Hematopoietic multipotent progenitor cell treated with erythropoietin and hydrocortisone succinate and interleukin-3 and kit ligand, for 15 days (in vitro differentiated cells): ENCODE results near the gene INSIG1.
A peak's percentile ranks its signal among the peaks of the same experiment; 100 is the strongest.

Experiments
- DNase-seq: peaks from one replicate; pipeline ENCODE4 v3.0.0-alpha.2; 2015; ENCODE audit warnings: low spot score

INSIG1 gene

DNA sequence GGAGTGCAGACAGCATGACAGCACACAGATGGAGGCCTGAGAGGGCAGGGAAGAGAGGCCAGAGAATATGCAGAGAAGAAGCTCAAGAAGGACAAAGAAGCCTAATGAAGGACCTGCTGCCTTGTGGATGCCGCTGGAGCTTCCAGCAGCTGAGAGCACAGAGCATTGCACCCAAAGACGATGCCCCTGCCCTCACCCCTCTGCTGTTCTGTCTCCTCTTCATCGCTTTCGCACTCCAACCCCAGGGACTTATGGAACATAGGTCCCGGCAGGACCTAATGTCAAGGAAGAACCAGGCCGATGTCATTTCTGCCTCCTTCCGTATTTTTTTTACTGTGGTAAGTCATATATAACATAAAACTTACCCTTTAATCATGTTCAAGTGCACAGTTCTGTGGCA lies 12.3 kb upstream of the INSIG1 start:
- DNase-seq, result no peak

DNA sequence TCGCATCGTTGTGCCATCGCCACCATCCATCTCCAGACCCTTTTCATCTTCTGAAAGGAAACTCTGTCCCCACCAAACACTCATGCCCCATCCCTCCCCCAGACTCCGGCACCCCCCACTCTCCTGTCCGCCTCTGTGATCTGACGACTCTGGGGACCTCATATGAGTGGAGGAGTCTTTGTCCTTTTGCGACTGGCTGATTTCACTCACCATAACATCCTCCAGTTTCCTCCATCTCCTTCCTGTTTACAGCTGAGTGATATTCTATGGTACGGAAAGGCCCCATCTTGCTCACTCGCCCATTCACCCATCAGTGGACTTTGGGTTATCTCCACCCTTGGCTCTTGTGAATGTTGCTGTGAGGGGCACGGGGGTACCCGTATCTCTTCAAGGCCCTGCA lies 11.8 kb upstream of the INSIG1 start:
- DNase-seq, result no peak

DNA sequence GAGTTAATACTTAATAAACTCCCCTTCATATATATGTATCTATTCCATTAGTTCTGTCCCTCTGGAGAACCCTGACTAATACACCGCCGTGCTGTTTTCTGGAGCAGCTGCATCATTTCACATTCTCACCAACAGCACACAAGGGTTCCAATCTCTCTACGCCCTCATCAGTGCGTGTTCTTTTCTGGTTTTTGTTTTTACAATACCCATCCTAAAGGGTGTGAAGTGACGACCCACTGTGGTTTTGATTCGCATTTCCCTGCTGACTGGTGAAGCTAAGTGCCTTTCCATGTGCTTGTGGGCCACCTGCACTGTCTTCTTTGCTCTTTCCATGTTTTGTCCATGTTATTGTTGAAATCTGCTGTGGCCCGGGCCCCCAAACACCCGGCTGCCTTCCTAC lies 11.0 kb upstream of the INSIG1 start:
- no peak for DNase-seq

DNA sequence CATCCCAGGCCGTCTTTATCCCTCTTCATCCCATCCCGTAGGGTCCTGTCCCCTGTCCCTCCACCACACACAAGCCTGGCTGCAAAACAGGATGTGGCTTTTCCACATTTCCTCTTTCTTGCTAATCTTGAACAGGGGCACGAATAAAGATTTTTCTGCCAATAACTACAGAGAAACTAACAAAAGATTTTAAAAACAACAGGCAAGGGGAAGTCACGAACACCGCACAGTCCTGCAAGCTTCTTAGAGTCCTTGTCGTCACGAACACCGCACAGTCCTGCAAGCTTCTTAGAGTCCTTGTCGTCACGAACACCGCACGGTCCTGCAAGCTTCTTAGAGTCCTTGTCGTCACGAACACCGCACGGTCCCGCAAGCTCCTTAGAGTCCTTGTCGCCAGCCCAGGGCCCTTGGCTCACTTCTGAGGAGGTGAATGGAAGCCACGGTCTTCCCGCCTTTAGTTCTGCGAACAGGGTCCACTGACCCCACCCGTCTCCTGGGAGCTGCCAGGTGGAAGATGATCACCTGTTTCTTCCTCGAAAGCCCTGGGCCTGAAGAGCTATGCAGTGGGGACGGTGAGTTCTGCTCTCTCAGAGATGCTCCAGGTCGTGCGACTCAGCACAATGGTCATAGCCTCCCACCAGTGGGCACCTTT lies 10.3 kb upstream of the INSIG1 start:
- no peak for DNase-seq

DNA sequence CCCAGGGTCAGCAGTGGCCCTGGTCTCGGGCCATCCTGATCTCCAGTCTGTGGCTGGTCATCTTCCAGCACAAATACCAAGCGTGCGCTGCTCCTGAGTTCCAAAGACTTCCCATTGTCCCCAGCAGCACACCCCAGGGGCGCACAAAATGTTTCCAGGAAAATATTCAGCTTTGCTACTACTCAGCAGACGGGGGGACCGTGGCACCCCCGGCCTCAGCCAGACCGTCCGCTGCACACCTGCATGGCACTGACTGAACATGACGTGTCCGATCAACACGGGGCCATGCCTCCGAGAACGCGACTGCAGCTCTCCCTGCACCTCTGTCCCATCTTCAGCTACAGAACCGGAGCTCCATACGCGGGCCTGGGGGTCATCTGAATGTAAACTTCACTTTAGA lies 9.6 kb upstream of the INSIG1 start:
- no peak for DNase-seq

DNA sequence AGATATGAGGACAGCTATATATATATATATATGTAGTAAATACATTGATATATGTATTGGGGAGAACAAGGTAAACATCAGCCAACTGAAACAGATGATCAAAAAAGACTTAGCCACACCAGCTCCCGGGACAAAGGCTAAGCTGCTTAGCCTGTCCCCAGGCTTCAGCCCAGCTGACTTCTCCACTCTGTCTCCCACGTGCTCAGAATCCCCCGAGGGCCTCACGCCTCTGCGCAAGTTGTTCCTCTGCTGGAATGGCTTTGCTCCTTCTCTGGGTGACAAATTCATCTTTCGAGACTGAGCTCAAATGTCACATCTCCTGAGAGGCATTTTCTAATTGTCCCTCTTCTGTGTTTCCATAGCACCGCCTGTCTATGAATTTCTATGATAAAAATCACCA lies 8.6 kb upstream of the INSIG1 start:
- DNase-seq, result no peak

DNA sequence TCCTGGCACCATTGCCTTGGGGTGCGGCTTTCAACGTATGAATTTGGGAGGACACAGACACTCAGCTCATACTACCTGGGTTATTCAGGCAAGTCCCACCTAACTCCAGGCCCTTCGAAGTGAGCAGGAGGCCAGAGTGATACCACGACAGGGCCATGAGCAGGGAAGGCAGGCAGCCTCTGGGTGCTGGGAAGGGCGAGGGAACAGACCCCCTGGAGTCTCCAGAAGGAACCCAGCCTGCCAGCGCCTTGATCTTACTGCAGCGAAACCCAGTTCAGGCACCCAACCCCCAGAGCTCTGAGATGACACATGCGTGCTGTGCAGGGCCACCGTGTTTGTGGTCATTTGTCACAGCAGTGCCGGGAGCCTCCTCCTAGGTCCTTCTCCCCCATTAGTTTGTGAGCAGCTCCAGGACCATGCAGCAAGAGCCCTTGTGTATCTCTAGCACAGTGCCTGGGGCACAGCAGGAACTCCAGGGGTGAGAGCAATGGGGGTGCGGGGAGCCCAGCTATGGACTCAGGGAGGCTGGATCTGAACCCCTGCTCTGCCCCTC lies 7.7 kb upstream of the INSIG1 start:
- DNase-seq, result no peak

DNA sequence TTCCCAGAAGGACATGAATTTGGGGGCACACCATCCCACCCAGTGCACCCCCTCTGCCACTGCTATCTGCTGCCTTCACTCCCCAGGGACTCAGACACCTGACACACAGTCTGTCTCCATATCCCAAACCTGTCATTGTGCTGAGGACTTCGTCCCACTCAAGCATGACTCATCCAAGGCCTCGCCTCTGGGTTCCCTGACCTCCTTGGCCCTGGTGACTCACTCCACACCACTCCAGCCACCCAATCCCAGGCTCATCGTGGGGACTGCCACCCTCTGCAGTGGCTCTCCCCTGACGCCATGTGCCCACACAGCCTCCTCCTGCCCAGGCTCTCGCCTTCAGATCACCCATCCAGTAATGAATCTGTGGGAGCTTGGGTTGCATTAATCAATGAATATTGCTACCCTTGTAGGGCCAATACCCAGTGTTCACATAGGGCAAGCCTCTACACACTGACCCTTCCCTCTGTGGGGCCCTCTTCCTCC lies 6.6 kb upstream of the INSIG1 start:
- no peak for DNase-seq

DNA sequence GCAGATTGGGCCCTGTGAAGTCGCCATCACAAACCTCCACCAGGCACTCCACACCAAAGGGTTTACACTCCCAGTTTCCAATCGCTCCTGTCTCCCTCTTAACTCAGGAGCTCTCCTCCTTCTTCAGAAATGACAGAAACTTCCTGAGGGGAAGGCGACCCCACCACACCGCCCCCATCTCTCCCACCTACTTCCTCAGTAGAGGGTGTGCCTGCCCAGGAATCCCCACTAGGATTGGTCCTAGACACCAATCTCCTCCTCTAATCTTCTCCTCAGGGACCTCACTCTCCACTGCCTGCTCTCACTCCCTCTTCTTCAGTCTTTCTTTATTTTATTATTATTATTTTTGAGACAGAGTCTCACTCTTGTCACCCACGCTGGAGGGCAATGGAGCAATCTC lies 5.9 kb upstream of the INSIG1 start:
- no peak for DNase-seq

DNA sequence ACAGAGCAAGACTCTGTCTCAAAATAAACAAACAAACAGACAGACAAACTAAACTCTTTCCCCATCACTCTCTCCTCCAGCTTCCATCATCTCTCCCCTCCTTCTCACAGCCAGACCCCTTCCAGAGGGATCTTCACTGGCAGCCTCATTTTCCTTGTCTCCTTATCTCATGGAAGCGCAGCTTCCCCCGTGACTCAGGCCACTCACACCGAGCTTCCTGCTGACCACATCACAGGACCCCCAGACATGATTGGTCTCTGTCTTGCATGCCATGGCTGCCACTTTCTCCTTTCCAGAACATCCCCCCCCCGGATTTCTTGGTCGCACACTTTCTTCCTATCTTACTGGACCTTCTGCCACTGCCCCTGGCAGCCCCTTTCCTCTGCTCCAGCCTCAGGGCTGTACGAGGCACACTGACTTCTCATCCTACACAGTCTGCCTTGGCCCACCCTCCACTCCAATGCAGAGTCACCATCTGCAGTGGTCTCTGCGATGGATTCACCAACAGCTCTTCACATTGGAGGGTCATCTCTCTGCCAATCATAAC lies 4.9 kb upstream of the INSIG1 start:
- DNase-seq, result no peak

DNA sequence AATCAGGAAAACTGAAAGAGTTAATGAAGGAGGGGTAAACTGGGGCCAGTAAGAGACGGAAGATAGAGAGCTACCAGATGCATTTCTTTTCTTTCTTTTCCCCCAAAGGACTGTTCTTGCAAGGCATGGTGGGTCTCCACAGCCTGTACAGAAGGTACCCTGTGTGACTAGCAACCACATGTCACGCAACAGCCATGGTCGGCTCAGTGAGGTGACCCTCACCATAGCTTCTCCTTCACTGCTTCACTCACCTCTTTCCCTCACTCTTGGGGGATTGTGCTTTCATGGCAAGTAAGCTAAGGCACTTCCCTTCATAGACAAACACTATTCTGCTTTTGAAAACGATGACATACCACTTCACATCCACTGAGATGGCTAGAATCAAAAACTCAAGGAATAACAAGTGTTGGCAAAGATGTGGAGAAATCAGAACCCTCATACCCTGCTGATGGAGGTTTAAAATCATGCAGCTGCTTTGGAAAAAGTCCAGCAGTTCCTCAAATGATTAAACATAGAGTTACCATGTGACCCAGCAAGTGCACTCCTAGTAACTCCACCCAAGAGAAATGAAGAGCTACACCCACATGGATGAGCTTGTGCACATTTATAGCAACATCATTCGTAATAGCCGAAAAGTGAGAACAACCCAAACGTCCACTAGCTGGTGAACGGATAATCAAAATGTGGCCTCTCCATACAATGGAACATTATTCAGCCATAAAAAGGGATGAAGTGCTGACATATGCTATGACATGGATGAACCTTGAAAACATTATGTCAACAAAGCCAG lies 3.8 kb upstream of the INSIG1 start:
- DNase-seq, result peak; percentile 41

DNA sequence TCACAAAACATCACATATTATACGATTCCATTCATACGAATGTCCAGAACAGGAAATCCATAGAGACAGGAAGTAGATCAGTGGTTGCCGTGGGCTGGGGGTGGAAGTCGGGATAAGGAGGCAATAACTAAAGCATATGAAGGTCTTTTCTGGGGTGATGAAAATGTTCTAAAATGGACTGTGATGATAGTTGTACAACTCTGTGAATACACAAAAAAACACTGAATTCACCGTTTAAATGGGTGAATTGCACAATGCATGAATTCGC lies 3.2 kb upstream of the INSIG1 start:
- DNase-seq, result no peak

DNA sequence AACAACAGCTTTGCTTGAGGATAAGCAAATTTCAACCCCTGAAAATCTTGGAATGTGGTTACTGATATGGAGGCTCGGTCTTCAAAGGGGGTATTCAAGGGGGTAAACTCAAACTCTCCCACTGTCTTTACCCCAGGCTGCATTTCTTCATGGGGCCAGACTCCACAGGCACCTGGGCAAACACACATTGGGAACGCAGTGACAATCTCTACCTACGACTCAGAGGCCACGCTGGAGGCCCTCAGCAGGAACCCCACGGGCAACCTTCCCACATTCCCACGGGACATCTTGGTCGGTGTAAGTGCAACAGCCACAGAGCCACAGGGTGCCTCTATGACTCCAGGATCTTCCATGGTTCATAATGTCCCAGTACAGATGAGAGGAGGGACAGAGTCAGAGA lies 2.2 kb upstream of the INSIG1 start:
- no peak for DNase-seq

DNA sequence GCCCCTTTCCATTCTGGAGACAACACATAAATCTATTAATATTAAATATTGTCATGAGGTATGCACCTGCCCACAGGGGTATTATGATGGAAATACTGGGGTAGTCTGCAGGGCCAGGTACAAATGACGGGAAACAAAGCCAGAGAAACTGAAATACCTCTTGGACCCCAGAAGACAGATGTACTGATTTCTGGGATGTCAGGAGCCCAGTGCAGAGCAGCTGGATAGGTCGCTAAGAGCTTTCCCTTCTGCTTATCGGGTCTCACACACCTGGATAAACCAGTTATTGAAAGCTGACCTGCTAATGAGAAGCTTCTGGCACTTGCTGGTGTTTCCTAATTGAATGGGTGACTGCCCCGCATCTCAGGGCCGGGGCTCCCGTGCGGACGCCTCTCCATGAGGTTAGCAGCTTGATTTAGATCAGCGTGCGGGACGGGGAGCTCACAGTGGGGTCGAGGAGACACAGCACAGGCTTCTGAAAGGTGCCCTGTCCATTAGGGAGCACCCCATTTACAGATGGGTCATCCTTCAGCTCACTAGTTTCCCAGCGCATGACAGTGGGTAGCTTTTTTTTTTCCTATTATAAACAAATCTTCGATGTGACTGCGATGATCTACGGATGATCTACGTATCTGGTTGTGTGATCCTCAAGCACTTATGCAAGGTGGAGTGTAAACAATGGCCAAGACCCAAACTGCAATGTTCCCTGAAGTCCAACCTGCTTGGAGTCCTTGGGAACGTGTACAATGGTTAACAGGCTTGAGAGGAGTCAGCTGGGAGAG lies 1.5 kb upstream of the INSIG1 start:
- DNase-seq, result no peak

DNA sequence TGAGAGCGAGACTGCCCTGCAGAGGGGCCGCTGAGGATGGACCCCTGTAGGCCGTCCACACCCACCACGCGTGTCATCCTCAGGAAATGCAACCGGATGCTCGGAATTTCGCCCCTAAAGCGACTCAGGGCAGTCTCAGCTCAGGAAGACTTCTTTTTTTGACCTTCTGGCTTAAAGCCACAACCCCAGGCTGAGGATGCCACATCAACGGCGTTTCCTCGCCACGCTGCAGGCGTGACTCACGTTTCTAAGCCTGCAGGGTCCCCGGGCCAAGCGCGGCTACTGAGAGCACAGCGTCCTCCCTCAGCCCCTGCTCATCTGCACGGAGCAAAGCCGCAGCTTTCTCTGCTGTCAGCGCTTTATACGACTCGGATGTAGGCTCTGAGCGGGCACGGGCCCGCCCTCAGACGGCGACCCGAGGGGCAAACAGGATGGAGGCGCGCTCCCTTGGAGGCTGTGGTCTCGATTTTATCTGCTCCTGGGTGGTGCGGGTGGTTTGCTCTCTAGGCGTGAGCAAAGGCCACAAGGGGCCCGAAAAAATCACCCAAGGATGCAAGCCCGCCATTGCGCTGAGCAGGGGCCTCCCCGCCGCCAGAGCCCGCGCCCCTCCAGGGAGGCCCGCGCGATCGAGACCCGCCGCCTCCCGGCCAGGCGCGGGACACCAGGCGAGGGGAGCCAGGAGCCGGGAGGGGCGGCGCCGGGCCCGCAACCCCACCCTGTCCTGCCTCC lies 726 bp upstream of the INSIG1 start:
- DNase-seq, result peak; percentile 60

DNA sequence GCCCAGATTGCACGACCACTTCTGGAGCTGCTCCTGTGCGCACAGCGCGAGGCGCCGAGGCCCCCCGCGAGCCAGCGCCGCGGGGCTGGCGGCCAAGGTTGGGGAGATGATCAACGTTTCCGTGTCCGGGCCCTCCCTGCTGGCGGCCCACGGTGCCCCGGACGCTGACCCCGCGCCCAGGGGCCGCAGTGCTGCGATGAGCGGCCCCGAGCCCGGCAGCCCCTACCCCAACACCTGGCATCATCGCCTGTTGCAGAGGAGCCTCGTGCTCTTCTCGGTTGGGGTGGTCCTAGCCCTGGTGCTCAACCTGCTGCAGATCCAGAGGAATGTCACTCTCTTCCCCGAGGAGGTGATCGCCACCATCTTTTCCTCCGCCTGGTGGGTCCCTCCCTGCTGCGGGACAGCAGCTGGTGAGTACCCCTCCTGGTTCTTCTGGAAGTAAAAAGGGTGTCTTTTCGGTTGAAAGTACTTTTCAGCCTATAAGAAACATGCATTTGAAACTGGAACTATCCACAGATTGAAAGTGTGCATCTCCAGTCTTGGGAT lies 683 bp downstream of the INSIG1 start:
- no peak for DNase-seq

DNA sequence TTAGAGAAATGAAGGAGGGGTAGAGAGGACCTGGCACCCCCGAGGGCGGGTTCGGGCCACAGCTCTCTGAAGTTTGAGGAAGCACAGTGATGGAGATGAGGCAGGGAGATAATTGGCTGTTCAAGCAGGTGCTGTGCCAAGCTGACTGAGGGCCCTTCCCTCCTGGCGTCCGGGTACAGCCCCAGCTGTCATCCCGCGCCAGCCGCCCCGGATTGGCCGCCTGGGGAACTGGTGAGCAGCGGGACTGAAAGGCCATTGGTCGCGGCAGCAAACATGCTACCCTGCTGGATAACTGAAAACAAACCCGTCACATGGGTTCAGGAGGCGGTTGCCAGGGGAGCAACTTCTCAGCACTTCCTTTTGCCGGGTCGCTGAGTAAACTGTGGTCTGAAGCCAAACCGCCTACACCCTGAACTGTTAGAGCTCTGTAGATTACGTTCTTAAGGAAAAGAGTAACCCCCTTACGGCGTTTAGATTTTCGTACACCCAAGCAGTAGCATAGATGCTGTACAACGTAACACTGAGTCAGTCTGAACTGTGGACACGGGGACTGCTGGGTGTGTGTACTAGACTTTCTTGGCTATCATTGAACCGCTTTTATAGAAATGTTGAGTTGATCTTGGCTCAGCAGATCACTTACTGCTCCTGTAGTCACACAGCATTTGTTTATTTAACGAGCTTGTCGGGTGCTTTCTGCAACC lies 1.3 kb downstream of the INSIG1 start:
- DNase-seq, result peak; percentile 88

DNA sequence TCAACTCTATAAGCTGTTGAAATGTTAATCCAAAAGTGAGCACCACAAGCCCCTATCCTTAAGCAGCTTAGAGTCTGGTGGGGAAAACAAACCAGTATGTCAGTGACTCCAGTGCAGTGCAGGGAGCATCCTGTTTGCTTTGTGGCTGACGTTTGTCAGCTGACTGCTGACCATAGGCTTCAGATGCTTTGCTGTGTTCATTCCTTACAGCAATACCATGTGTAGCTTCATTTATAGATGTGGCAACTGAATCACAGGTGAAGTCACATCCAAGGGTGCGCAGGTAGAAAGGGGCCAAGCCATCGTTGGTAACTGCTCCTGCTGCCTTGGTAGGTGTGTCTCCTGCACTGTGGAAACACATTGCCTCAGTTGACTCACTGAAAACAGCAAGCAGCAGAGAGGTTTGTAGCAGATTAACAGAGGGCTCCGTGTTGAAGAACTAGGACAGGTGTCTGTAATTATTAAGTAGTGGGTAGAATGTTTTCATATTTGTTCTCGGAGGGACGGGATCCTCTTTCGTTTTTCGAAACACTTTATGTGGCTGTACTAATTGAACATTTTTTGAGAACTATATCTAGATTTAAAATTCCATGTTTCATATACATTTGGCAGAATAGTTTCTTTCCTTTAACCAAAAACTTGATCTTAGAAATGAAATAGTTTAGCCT lies 2.0 kb downstream of the INSIG1 start:
- DNase-seq, result peak; percentile 41

DNA sequence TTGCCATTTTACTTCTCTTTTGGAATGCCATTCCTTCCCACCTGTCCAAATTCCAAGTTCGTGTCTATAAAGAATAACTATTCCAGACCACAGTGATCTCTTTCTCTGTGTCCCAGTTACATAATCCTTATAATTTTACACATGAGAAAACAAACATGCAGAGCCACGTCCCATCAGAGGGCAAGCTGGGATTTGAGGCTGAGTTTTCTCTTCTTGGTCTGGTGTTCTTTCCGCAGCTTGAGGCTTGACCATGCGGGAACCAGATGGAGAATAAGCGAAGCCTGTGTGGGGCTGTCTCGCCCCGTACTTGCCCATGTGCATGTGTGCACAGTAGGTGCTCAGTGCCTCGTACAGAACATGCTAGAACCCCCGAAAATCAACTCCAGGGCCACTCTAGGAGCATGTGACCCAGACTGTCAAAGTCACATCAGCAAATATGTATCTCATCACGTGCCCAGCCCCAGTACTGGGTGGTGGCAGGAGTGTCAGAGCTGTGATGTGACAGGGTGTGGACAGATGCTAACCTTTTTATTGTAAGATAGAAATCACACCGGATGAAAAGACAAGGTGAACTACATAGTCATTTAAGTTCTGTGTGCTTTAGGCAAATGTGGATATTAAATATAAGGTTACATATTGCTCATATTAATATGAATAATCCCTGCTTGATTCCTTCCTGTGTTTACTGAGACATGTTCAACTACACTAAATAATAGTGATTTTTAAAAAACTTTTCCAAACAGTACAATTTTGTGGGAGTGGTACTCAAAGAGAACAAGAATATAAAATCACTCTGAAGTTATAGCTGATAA lies 3.2 kb downstream of the INSIG1 start:
- peak; percentile 34 for DNase-seq
